Right kidney (tissue), 1 donor: ENCODE measurements around the gene AZU1.

Experiments used
- DNase-seq: peaks from one replicate; pipeline ENCODE4 v3.0.0-alpha.2; 2016

The AZU1 gene

DNA sequence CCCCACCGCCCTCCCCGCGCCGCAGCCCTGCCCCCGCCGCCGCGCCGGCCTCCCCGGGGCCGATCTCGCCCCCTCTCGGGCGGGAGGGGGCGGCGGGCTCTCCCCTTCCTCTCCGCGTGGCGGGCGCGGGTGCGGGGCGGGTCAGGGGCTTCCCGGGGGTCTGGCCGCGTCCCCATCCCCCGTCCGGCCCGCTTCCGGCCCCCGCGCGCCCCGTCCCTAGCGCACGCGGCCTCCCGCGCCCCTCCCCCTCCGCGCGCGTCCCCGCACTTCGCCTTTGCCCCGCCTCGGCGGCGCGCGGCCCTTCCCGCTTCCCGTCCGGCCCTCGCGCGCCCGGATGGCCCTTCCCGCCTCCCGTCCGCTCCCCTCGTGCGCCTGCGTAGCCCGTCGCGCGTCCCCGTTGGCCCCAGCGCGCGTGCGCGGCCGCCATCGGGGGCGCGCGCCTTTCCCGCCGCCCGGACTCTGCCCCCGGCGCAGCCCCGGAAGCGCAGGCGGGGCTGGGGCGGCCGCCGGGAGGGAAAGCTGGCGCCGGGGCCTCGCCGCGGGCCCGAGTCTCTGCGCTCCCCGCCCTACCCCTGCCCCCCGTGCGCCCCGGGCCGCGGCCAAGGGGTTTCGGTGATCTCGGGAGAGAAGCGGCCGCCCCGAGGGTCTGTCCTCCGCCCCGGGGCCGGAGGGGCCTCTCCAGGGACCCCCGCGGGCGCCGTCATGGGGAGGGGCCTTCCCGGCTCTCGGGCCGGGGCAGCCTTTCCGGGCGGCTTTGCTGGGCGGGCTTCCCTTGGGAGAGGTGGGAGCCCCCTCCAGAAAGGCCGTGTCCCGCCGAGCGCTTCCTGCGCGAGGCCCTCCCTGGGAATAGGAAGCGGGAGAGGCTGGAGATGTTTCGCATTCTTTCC is 29.9 kb upstream of the AZU1 start:
- peak; percentile 67 for DNase-seq

DNA sequence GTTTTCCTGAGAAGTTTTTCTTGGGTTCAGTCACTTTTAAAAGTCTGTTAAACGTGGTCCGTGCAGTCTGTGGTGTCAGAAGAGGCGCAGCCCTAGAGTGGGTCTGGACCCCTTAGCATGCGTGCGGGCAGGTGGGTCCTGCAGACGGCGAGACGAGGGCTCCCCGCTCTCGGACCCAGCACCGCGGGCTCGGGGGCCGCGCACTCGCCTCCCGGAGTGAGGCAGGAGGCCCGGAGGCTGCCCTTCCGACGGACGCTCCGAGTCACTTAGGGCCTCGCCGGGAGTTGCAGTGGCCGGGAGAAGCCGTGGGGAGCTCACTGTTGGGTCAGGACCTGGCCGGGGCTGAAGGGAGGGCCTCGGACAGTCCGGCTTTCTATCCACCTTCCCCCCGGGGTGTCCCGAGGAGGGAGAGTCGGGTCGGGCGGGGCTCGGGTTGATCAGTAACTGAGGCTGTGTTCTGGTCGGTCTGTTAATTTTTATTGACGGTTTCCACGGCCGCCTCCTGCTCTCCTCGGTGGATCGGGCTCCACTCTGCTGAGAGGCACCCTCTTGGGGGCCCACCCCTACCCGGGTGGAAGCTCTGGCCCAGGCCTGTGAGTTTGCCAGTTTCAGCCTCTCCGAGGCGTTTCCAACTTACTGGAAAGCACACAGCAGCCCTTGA is 29.1 kb upstream of the AZU1 start:
- peak; percentile 67 for DNase-seq

DNA sequence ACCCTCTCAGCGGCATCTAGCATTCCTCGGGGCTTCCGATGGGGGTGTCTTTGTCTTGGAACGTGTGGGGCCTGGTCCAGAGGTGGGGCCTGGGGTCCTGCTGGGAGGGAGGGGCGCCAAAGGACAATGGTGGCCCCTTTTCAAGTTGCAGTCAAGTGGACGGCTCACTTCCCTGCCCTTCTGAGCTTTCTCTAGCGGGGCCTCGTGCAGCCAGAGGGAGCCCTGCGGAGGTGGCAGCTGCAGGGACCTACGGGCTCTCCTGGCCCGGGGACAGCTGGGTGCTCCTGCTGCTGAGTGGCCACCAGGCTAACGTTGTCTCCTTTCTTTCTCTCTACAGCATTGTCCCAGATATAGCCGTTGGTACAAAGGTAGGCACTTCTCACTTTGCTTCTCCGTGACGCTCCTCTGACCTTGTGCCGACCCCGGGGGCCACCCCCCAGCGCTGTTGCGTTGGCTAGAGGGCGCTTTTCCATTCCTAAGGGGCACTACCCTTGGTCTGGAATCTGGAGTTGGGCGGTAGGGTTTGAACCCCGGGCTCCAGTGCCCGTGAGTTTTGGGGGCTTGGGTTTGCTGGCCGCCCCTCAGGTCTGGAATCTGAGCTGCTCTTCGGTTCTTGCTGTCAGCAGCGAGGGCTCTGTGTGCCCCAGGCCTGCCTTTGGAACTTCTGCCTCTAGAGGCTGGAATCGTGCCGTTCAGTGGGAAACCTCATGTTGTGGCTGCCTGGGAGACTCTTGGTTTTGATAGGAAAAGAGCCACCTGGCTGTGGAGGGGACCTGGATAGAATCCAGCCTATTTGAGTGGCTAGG is 28.4 kb upstream of the AZU1 start:
- no peak for DNase-seq

DNA sequence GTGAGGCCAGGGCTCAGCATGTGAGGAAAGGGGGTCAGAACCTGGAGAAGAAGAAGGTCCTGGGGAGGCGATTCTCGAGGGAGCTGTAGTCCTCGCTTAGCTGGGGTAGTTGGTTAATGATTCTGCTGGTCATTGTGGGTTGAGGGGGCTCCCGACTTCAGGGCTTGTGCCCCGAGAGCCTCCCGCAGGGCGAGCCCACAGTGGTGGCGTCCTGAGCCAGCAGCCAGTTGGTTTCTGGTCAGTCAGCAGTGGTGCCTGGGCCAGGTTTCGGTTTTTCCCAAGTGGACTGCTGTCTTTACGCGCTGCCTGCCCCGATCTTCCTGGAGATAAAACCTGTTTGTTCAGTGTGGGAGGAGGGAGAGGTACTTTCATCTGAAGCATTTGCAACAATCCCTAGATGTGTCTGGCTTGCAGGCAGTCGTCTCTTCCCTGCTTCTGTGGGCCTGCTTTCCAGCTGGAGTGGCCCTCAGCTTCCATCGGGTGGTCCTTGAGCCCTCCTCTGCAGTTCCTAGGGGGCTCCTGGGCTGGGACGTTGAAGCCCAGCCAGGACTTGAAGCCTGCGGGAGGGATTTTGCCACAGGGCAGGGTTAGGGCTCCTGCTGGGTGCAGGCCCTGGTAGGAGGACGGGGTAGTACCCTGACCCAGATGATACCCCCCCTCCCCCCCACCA is 27.1 kb upstream of the AZU1 start:
- DNase-seq, result no peak

DNA sequence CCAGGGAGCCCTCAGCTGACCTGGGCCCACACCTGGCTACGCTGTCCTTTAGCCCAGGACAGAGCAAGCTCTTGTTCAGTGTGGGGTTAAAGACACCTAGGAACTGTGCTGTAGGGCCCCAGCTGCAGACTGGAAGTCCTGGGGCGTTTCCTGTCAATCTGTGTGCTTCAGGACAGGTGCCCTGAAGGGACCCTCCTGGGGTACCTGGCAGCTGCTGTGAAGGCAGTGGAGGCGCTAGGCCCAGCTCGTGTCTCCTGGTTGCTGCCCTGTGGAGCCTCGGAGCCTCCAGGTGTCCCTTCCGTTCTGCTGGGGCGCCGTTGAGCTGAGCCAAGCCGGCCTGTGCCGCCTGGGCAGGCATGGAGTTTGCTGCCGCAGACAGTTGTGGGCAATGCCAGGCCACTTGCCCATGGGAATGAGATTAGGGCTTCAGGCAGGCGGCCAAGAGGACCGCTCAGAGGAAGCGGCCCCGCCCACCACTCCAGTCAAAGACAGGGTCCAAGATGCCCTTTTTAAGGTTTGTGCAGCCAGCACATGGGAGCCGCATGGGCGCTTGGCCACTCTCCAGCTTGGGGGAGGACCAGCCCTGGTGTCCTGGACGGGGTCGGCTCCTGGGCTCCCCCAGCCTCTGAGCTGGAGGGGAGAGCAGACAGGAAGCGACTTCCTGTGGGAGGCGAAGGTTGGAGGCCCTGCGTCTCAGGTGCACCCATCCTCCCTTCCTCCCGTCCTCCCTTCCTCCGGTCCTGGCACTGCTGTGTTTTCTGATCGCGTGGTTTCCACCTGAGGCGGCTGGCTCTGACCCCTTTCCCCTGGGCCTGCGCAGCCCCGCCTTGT is 26.4 kb upstream of the AZU1 start:
- DNase-seq, result peak; percentile 53

DNA sequence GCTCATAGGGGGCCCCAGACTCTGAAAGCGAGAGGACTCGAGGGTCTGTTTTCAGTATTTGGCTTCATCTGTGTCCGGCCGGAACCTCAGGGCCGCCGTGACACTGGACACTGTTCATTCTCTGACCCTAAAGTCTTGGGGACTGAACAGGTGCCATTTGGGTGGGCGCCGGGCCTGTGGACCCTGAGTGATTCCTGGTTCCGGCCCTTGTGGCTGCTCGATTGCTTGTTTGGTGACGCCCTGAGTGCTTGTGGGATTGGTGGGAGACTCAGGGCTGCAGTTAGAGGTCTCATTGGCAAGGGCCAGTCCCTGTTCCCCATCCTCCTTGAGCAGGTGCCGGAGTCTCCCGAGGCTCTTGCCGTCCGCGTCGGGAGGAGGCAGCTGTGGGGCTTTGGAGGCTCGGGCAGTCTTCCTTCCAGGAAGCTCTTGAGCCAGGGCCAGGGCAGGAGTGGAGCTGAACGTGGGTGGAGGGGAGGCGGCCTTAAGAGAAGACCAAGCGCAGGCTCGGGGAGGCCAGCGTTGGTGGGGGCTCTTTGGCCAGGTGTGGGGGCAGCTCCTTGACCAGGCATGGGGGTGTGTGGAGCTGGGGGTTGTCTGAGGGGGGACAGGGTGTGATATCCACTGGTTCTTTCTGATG is 25.7 kb upstream of the AZU1 start:
- no peak for DNase-seq

DNA sequence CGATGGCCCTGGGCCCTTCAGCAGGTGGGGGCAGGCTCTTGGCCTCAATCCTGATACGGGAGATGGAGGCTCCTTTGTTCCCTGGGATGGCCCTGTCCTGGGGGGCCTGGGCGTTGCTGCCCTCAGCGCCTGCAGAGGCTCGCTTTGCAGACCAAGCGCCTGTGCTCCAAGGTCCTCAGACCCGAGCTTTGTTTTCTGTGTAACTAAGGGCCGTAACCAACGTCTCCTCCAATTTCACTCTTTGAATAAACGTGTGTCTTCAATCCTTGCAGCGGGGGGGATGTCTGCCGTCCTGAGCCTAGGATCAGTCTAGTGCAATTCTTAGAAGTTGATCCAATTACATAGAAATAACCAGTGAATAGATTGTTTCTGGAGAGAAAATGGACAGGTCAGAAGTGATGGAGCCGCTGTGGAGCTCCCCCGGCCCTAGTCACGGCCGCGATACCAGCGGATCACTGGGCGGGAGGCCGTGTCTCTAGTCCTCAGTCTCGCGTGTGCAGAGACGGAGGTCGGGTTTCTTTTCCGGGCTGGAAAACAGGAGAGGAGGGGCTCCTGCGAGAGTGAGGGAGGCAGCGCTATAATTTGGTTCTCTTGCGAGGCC is 25.0 kb upstream of the AZU1 start:
- peak; percentile 61 for DNase-seq

DNA sequence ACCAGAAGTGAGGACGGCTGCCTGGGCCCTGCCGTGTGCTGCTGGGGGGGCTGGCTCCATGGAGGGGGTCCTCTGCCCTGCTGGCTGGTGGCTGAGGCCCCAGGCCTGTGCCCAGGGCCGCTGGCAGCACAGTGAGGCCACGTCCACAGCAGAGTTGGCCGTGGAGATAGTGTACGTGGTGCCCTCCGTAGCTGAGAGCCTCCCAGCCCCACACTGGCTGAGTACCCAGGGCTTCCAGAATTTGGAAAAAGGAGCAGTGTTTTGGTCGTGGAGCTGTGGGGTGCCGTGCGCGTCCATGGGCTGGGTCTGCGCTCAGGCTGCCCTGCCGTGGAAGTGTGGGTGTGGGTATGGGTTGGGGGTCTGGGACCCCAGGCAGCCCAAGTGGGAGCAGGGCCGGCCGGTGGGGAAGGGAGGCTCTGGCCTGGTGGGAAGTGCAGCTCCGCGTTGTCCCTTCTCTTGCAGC is 24.5 kb upstream of the AZU1 start:
- DNase-seq, result no peak

DNA sequence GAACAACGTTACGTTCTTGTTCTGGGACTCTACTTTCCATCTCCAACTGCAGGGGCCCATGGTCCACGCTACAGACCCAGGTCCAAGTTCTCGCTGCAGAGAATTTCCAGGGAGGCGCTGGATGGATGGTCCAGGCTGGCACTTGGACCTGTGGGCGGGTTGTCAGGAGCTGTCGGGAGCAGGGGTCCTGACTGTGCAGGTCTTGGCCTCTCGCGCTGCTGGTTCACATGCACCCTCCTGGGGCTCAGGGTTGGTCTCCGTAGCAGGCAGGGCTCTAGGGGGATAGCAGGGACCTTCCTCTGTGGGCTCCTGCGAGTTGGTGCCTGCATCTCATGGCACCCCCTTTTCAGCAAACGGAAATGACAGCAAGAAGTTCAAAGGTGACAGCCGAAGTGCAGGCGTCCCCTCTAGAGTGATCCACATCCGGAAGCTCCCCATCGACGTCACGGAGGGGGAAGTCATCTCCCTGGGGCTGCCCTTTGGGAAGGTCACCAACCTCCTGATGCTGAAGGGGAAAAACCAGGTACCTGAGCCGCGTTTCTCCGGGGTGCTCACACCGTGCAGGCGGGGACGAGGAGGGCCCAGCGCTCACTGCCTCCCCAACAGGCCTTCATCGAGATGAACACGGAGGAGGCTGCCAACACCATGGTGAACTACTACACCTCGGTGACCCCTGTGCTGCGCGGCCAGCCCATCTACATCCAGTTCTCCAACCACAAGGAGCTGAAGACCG is 23.8 kb upstream of the AZU1 start:
- DNase-seq, result no peak

DNA sequence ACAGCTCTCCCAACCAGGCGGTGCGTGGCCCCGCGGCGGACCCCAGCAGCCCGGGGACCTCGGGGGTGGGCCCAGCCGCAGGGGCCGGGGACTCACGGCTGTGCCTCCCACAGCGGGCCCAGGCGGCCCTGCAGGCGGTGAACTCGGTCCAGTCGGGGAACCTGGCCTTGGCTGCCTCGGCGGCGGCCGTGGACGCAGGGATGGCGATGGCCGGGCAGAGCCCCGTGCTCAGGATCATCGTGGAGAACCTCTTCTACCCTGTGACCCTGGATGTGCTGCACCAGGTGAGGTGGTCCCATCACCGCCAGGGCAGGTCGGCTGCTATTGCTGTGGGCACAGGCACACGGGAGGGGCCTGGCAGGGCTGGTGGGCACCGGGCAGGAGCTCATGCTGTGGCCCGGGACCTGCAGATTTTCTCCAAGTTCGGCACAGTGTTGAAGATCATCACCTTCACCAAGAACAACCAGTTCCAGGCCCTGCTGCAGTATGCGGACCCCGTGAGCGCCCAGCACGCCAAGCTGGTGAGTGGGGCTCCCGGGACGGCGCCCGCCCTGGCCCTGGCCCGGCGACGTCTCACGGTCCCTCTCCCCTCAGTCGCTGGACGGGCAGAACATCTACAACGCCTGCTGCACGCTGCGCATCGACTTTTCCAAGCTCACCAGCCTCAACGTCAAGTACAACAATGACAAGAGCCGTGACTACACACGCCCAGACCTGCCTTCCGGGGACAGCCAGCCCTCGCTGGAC is 23.0 kb upstream of the AZU1 start:
- DNase-seq, result no peak

DNA sequence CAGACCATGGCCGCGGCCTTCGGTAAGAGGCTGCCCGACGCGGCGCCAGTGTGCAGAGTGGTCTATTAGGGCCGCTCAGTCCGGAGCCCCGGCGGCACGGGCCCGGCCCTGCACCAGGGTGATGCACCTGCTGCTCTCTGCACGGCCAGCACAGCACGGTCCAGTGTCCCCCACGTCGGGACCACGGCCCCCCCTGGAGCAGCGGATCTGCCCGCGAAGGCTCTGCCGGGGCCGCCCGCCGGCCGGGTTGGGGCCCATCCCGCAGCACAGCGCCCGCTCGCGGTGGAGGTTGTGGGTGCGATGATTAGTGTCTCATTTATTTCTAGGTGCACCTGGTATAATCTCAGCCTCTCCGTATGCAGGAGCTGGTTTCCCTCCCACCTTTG is 22.5 kb upstream of the AZU1 start:
- DNase-seq, result no peak

DNA sequence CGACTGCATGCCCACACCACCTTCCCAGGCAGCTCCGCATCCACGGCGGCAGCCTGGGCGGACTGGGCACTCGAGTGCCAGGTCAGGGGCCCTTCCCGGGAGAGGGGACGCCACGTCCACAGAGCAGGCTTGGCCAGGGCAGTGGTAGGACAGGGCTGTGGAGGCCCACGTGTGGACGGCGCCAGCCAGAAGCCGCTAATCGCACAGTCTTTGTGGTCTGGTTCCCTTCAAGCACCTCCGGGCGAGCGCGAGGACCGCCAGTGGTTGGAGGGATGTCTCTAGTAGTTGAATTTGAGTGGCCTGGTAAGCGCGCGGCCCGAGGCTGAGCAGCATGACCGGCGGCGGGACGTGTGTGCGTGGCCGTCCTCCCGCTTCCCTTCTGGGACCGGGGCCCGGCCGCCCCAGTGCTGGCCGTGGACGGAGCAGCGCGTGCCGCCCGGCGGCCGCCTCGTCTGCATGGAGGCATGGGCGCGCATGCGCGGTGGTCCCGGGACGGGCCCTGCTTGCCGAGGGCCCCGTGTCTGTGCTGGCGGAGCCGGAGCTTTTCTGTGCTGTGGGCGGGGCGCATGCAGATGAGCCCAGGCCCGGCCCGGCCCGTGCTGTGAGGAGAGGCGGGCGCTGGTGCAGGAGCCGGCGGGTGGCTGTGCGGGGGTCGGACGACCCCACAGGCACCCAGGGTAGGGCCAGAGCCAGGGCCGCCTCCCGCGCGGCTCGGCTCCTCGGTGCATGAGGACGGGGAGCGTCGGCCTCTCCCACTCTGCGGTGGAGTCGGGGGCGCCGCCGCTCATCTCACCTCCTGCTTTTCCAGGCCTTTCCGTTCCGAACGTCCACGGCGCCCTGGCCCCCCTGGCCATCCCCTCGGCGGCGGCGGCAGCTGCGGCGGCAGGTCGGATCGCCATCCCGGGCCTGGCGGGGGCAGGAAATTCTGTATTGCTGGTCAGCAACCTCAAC is 21.8 kb upstream of the AZU1 start:
- no peak for DNase-seq

DNA sequence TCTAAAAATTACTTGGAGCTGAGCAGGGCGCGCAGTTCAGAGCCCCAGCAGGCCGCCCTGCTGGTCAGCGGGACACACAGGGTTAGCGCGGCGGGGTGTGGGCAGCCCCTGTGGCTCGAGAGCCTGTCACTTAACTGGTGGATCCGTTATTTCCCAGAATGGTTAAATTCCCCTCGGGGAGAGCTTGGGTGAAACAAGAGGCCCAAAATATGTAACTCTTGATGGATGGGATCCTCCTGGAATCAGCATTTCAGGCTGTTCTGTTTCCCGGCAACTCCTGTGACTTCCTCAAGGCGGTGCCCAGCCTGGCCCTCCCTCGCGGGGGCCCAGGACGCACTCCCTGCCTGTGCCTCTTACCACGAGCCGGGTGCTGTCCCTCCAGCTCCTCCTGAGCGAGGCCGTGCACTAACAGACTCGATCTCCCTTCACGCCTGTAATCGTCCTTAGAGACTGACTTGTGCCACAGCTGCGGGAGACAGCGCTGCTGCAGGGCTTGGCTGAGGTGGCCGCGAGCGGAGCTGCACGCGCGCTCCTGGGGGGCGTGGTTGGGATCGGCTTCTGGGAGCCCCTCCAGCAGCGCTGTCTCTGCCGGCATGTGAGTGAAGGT is 20.7 kb upstream of the AZU1 start:
- DNase-seq, result no peak

DNA sequence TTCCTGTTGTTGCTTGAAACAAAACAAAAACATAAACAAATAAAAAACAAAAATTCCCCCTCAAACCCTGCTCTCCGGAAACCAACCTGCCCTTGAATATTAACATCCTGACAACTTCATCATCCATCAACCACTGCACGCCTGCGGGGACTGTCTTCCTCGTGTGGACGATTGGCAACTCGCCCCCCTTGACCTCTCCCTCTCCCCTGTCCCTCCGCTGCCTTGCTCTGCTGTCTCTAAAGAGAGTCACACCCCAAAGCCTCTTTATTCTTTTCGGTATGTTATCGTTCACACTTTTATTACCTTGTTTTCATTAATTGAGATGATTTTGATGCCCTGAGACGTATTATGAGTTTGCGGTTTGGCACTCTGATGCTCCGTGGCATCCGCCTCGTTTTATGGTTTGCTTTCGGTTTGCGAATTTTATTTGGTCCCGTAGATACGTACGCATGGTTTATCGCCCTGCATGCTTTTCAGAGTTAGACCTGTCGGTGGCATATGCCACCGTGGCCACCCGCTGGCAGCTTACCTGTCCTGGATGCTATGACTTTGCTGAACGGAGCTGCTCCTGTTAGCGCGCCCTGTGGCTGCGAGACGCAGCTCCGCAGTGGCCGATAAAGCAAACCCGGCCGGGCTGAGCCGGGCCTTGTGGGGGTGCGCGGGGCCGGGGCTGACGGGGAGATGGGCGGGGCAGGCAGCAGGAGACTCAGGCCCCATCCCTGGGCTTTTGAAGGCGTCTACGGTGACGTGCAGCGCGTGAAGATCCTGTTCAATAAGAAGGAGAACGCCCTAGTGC is 19.8 kb upstream of the AZU1 start:
- no peak for DNase-seq

DNA sequence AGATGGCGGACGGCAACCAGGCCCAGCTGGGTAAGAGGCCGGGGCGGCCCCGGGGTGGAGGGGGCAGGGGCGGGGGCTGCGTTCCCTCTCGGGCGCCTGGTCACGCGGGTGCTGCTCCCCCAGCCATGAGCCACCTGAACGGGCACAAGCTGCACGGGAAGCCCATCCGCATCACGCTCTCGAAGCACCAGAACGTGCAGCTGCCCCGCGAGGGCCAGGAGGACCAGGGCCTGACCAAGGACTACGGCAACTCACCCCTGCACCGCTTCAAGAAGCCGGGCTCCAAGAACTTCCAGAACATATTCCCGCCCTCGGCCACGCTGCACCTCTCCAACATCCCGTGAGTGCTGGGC is 19.2 kb upstream of the AZU1 start:
- DNase-seq, result no peak

DNA sequence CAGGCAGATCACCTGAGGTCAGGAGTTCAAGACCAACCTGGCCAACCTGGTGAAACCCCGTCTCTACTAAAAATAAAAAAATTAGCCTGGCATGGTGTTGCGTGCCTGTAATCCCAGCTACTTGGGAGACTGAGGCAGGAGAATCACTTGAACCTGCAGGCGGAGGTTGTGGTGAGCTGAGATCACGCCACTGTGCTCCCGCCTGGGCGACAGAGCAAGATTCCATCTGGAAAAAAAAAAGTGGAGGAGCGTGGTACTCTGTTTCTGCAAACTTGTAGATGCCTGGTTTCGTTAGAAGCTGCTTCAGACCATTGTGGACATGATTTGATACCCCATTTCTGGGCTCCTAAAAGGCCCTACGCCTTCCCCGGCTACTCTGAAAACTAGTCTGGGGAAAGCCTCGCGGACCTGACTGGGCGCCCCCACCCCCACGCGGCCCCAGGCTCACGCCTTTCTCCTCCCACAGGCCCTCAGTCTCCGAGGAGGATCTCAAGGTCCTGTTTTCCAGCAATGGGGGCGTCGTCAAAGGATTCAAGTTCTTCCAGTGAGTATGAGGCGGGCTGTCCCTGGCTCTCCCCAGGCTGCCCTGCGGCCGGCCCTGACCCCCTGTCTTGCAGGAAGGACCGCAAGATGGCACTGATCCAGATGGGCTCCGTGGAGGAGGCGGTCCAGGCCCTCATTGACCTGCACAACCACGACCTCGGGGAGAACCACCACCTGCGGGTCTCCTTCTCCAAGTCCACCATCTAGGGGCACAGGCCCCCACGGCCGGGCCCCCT is 17.4 kb upstream of the AZU1 start:
- no peak for DNase-seq
